ENCODE measurements around the gene TNPO3. TPM values are rescaled to one million over a fixed set of nuclear protein-coding genes. Genes with fewer than 3 reads are reported as not detected.

Gene TNPO3
- total RNA-seq, 1 experiment from 2014 or later = 59.2 TPM

GRCh38 chr7:128935342-128935730 lies 119.6 kb downstream of the TNPO3 start:
- TF ChIP-seq CTCF (conservative IDR thresholded peaks at IDR 0.05) (no peak), EZH2 (IDR thresholded peaks at IDR 0.05; ENCODE audit: low read depth) (no peak)
- POLR2A ChIA-PET (ENCODE audit: unreplicated experiment) = no interaction called here
- peaks cover 13% of the 10 kb centered on the region for H3K27me3 ChIP-seq (ENCODE audit: insufficient read depth, low read depth)

GRCh38 chr7:128934361-128935341 lies 120.3 kb downstream of the TNPO3 start:
- DNase-seq = no peak
- Histone ChIP-seq H3K79me2 (ENCODE audit: low read depth) (no peaks in the 10 kb centered on the region), H2AFZ (no peak overlapping the region), H3F3A (ENCODE audit: insufficient read depth, low read depth) (no peaks in the 10 kb centered on the region), H3K27me3 (ENCODE audit: insufficient read depth, low read depth) (peaks cover 13% of the 10 kb centered on the region), H3K4me3 (no peak overlapping the region), H3K36me3 (ENCODE audit: low read depth) (no peaks in the 10 kb centered on the region), H3K4me1 (replicated peaks; ENCODE audit: insufficient read depth) (no peaks in the 10 kb centered on the region), H4K20me1 (ENCODE audit: insufficient read depth) (no peaks in the 10 kb centered on the region), H3K9me2 (ENCODE audit: insufficient read depth) (no peaks in the 10 kb centered on the region), H3K9me3 (ENCODE audit: insufficient read depth, low read depth) (no peaks in the 10 kb centered on the region), H3K27ac (no peak overlapping the region), H3K4me2 (no peak overlapping the region)
- BruUV-seq (replicated peaks) = no TSS peak
- ChIA-PET POLR2A (ENCODE audit: unreplicated experiment) (no interaction called here), CTCF (interaction anchor here (0.6 kb wide), 1 partner anchor 33 kb away, joined by 3 read pairs; no protein-coding TSS in a partner anchor)
- TF ChIP-seq CTCF (conservative IDR thresholded peaks at IDR 0.05) = no peak
- TF ChIP-seq EZH2 (IDR thresholded peaks at IDR 0.05; ENCODE audit: low read depth) = no peak
- intact Hi-C loops (cut with micrococcal nuclease; ENCODE audit: unreplicated experiment) = no loop called here

More at GRCh38 chr7:128935342-128935730, 119.6 kb downstream of the TNPO3 start:
- Histone ChIP-seq H3K27ac (no peak overlapping the region), H3K36me3 (ENCODE audit: low read depth) (no peaks in the 10 kb centered on the region), H3K4me3 (no peak overlapping the region), H4K20me1 (ENCODE audit: insufficient read depth) (no peaks in the 10 kb centered on the region), H3K9me3 (ENCODE audit: insufficient read depth, low read depth) (no peaks in the 10 kb centered on the region), H3K79me2 (ENCODE audit: low read depth) (no peaks in the 10 kb centered on the region), H3F3A (ENCODE audit: insufficient read depth, low read depth) (no peaks in the 10 kb centered on the region), H3K4me1 (replicated peaks; ENCODE audit: insufficient read depth) (no peaks in the 10 kb centered on the region), H3K9me2 (ENCODE audit: insufficient read depth) (no peaks in the 10 kb centered on the region), H2AFZ (no peak overlapping the region), H3K4me2 (no peak overlapping the region)
- no TSS peak for BruUV-seq (replicated peaks)
- DNase-seq = no peak
- CTCF ChIA-PET = no interaction called here
- intact Hi-C loops (cut with micrococcal nuclease; ENCODE audit: unreplicated experiment) = no loop called here

GRCh38 chr7:128933180-128933891 lies 121.6 kb downstream of the TNPO3 start:
- intact Hi-C loops (cut with micrococcal nuclease; ENCODE audit: unreplicated experiment) = no loop called here
- H3K79me2 ChIP-seq (ENCODE audit: low read depth) = no peaks in the 10 kb centered on the region
- H3K27ac ChIP-seq = no peak overlapping the region
- H3K4me3 ChIP-seq = no peak overlapping the region
- no peaks in the 10 kb centered on the region for H3F3A ChIP-seq (ENCODE audit: insufficient read depth, low read depth)
- no peak overlapping the region for H3K4me2 ChIP-seq
- no TSS peak for BruUV-seq (replicated peaks)
- no peaks in the 10 kb centered on the region for H3K4me1 ChIP-seq (replicated peaks; ENCODE audit: insufficient read depth)
- H3K9me2 ChIP-seq (ENCODE audit: insufficient read depth) = no peaks in the 10 kb centered on the region
- H3K36me3 ChIP-seq (ENCODE audit: low read depth) = no peaks in the 10 kb centered on the region
- no peak overlapping the region for H2AFZ ChIP-seq
- no peak for TF ChIP-seq EZH2 (IDR thresholded peaks at IDR 0.05; ENCODE audit: low read depth)
- TF ChIP-seq CTCF (conservative IDR thresholded peaks at IDR 0.05) = no peak
- no peaks in the 10 kb centered on the region for H4K20me1 ChIP-seq (ENCODE audit: insufficient read depth)
- DNase-seq = no peak
- no peaks in the 10 kb centered on the region for H3K9me3 ChIP-seq (ENCODE audit: insufficient read depth, low read depth)
- peaks cover 10% of the 10 kb centered on the region for H3K27me3 ChIP-seq (ENCODE audit: insufficient read depth, low read depth)
- POLR2A ChIA-PET (ENCODE audit: unreplicated experiment) = interaction anchor here (0.7 kb wide), 1 partner anchor 11 kb away, joined by 4 read pairs; no protein-coding TSS in a partner anchor
- CTCF ChIA-PET = no interaction called here
